SK-N-SH (cell line): Measurements from ENCODE around the gene AOAH. TPM values are rescaled to one million over a fixed set of nuclear protein-coding genes. Genes with fewer than 3 reads are reported as not detected.

Source experiments
- CTCF ChIA-PET: fragments of 300-600, 350-600 bp; formaldehyde crosslinking; extraction: SDS; loops from one replicate; lab custom pipeline; 2021; lab: Yijun Ruan, JAX
- POLR2A ChIA-PET: fragments of 350-600 bp; sonication (Branson Sonifier 250); formaldehyde crosslinking; extraction: SDS; loops from one replicate; lab custom pipeline; 2020; ENCODE audit warnings: antibody characterized with exemption, inconsistent platforms; lab: Yijun Ruan, JAX
- DNase-seq: peaks from one replicate; pipeline ENCODE4 v3.0.0; 2012
- H2AFZ ChIP-seq: fragments of 200-600 bp; sonication (generic); 2 replicates; pipeline ENCODE4 v1.8.1; 2016; ENCODE audit warnings: antibody characterized with exemption, mild to moderate bottlenecking, low read depth
- H3F3A ChIP-seq: fragments of 200-600 bp; sonication (generic); replicated peaks from 2 replicates; pipeline ENCODE3; 2016; ENCODE audit warnings: antibody characterized with exemption, mild to moderate bottlenecking; ENCODE audit not compliant: insufficient read depth
- H3K27ac ChIP-seq, 2 experiments: fragments of 200-500 bp in 1 of 2; fragments of 200-600 bp in 1 of 2; sonication (Bioruptor generic) in 1 of 2; sonication (generic), shearing (Covaris generic) in 1 of 2; 2 replicates each; pipeline versions ENCODE4 v1.5.1 to v1.6.1; 2014 to 2016; ENCODE audit warnings: low read depth in 2 of 2, inconsistent platforms in 1 of 2, low read length in 1 of 2, mild to moderate bottlenecking in 1 of 2, mixed read lengths in 1 of 2
- H3K27me3 ChIP-seq: fragments of 200-600 bp; sonication (generic), shearing (Covaris generic); 2 replicates; pipeline ENCODE4 v1.6.1; 2016; ENCODE audit warnings: mixed run types; ENCODE audit not compliant: insufficient read depth
- H3K36me3 ChIP-seq, 2 experiments: fragments of 200-500 bp in 1 of 2; fragments of 200-600 bp in 1 of 2; sonication (Bioruptor generic) in 1 of 2; sonication (generic) in 1 of 2; replicated peaks in 1 of 2; 2 replicates each; pipeline versions ENCODE3 to v1.5.1; 2014 to 2016; ENCODE audit warnings: low read length in 1 of 2, mild to moderate bottlenecking in 1 of 2; ENCODE audit not compliant: insufficient read depth in 2 of 2, control insufficient read depth in 1 of 2
- H3K4me1 ChIP-seq, 2 experiments: fragments of 200-500 bp in 1 of 2; fragments of 200-600 bp in 1 of 2; sonication (Bioruptor generic) in 1 of 2; sonication (generic), shearing (Covaris generic) in 1 of 2; 2 replicates each; pipeline versions ENCODE4 v1.5.1 to v1.6.1; 2014 to 2016; ENCODE audit warnings: low read depth in 1 of 2, low read length in 1 of 2, mixed run types in 1 of 2; ENCODE audit not compliant: insufficient read depth in 2 of 2, control insufficient read depth in 1 of 2
- H3K4me2 ChIP-seq: fragments of 200-600 bp; sonication (generic), shearing (Covaris generic); 2 replicates; pipeline ENCODE4 v1.6.1; 2017; ENCODE audit warnings: mixed run types
- H3K4me3 ChIP-seq, 2 experiments: fragments of 200-500 bp in 1 of 2; fragments of 200-600 bp in 1 of 2; sonication (Bioruptor generic) in 1 of 2; sonication (generic), shearing (Covaris generic) in 1 of 2; 2 replicates each; pipeline versions ENCODE4 v1.5.1 to v1.8.1; 2014 to 2016; ENCODE audit warnings: low read depth in 2 of 2, inconsistent platforms in 1 of 2, low read length in 1 of 2, mild to moderate bottlenecking in 1 of 2, mixed read lengths in 1 of 2, moderate library complexity in 1 of 2
- H3K79me2 ChIP-seq: fragments of 200-600 bp; sonication (generic); 2 replicates; pipeline ENCODE4 v1.8.1; 2017; ENCODE audit warnings: mild to moderate bottlenecking; ENCODE audit not compliant: insufficient read depth
- H3K9ac ChIP-seq: fragments of 200-600 bp; sonication (generic); 2 replicates; pipeline ENCODE4 v1.6.1; 2017; ENCODE audit warnings: mixed run types
- H3K9me2 ChIP-seq: fragments of 200-600 bp; sonication (generic); 2 replicates; pipeline ENCODE4 v1.6.1; 2017; ENCODE audit warnings: mixed run types
- H3K9me3 ChIP-seq: fragments of 200-600 bp; sonication (generic); 2 replicates; pipeline ENCODE4 v1.6.1; 2017; ENCODE audit warnings: mixed run types, mild to moderate bottlenecking, moderate library complexity
- H4K20me1 ChIP-seq: fragments of 200-600 bp; sonication (generic); 2 replicates; pipeline ENCODE4 v1.6.1; 2017; ENCODE audit warnings: mild to moderate bottlenecking, mixed run types; ENCODE audit not compliant: insufficient read depth
- CHD2 ChIP-seq: fragments of 150-350 bp; IDR thresholded peaks from 2 replicates; pipeline ENCODE4 v1.6.1; 2018; ENCODE audit warnings: low read length; ENCODE audit not compliant: partially characterized antibody
- ELF1 ChIP-seq: IDR thresholded peaks from 2 replicates; pipeline ENCODE4 v1.4.0; 2012
- EZH2phosphoT487 ChIP-seq: fragments of 200-600 bp; sonication (generic); IDR thresholded peaks from 2 replicates; pipeline ENCODE4 v1.6.1; 2017; ENCODE audit warnings: low read depth, mixed run types, mild to moderate bottlenecking, antibody characterized with exemption, moderate library complexity, borderline replicate concordance
- FOXM1 ChIP-seq: IDR thresholded peaks from 2 replicates; pipeline ENCODE4 v1.4.0; 2012; ENCODE audit warnings: low read depth, mild to moderate bottlenecking
- GABPA ChIP-seq: IDR thresholded peaks from 2 replicates; pipeline ENCODE4 v1.4.0; 2012; ENCODE audit warnings: low read depth, mild to moderate bottlenecking
- GATA2 ChIP-seq: sonication (generic); formaldehyde crosslinking; IDR thresholded peaks from 2 replicates; pipeline ENCODE4 v1.5.0; 2020; ENCODE audit warnings: mild to moderate bottlenecking, missing genetic modification reagents
- JUND ChIP-seq: IDR thresholded peaks from 2 replicates; pipeline ENCODE4 v1.4.0; 2012
- MEF2A ChIP-seq: IDR thresholded peaks from 2 replicates; pipeline ENCODE4 v1.4.0; 2012; ENCODE audit warnings: low read depth, borderline replicate concordance
- NFIC ChIP-seq: IDR thresholded peaks from 2 replicates; pipeline ENCODE4 v1.4.0; 2012; ENCODE audit warnings: borderline replicate concordance
- NRF1 ChIP-seq: IDR thresholded peaks from 2 replicates; pipeline ENCODE4 v1.6.1; 2012; ENCODE audit warnings: low read depth, mild to moderate bottlenecking, low read length
- POLR2AphosphoS5 ChIP-seq: IDR thresholded peaks from 2 replicates; pipeline ENCODE4 v1.6.1; 2012; ENCODE audit warnings: low read depth, low read length
- RAD21 ChIP-seq: IDR thresholded peaks from 2 replicates; pipeline ENCODE4 v1.6.1; 2012; ENCODE audit warnings: mild to moderate bottlenecking, low read length
- RCOR1 ChIP-seq: fragments of 150-350 bp; IDR thresholded peaks from 2 replicates; pipeline ENCODE4 v1.6.1; 2017; ENCODE audit warnings: antibody characterized with exemption, low read length
- REST ChIP-seq: IDR thresholded peaks from 2 replicates; pipeline ENCODE4 v1.6.1; 2012; ENCODE audit warnings: mild to moderate bottlenecking, low read depth, low read length, moderate library complexity
- SIN3A ChIP-seq: IDR thresholded peaks from 2 replicates; pipeline ENCODE4 v1.6.1; 2012; ENCODE audit warnings: low read depth, mild to moderate bottlenecking, low read length, moderate library complexity, borderline replicate concordance
- SMC3 ChIP-seq: IDR thresholded peaks from 2 replicates; pipeline ENCODE4 v1.6.1; 2012; ENCODE audit warnings: low read depth, low read length, improper control_type of control experiment
- TAF1 ChIP-seq: IDR thresholded peaks from 2 replicates; pipeline ENCODE4 v1.6.1; 2012; ENCODE audit warnings: low read depth, mild to moderate bottlenecking, low read length, moderate library complexity, borderline replicate concordance
- TCF12 ChIP-seq: IDR thresholded peaks from 2 replicates; pipeline ENCODE4 v1.4.0; 2012
- WGBS: methylation state at CpG from one replicate; pipeline ENCODE4 v1.1.6; 2017; ENCODE audit warnings: low lambda C conversion rate; 5-methylcytosine and 5-hydroxymethylcytosine counted together
- polyA plus RNA-seq, 3 experiments: library from polyadenylated mRNA; depleted of rRNA; stranded (reverse); fragments of >200 nt; gene quantifications; 2 replicates each; pipeline ENCODE4 v1.2.3, GENCODE V29; 2012
- TF ChIP-seq, protein P1 (sequence below): fragments of 150-350 bp; IDR thresholded peaks from 2 replicates; pipeline ENCODE4 v1.6.1; 2017; ENCODE audit warnings: antibody characterized with exemption, low read length, low read depth, borderline replicate concordance
- TF ChIP-seq, protein P2 (sequence below): IDR thresholded peaks from 2 replicates; pipeline ENCODE4 v1.4.0; 2012; ENCODE audit warnings: low read depth, borderline replicate concordance
- TF ChIP-seq, protein P3 (sequence below): fragments of 200-600 bp; sonication (generic); IDR thresholded peaks from 2 replicates; pipeline ENCODE4 v1.6.1; 2017; ENCODE audit warnings: antibody characterized with exemption, mild to moderate bottlenecking, moderate library complexity

Gene AOAH
- polyA plus RNA-seq, 1 of the 3 experiments (the other 2 are of a cell fraction): not detected

- no peak for TF ChIP-seq TAF1
- no peak for TF ChIP-seq RAD21
- TF ChIP-seq SIN3A: no peak
- TF ChIP-seq NRF1: no peak
- no peak for TF ChIP-seq TCF12
- no peak for TF ChIP-seq MEF2A
- no peak for TF ChIP-seq POLR2AphosphoS5
- TF ChIP-seq REST: no peak
- TF ChIP-seq FOXM1: no peak
- TF ChIP-seq GATA2 (CRISPR knock-in tag): no peak
- no peak for TF ChIP-seq CHD2
These were observed 26.2 kb upstream of the AOAH start (continued) for GRCh38 chr7:36750451-36750850.

DNA sequence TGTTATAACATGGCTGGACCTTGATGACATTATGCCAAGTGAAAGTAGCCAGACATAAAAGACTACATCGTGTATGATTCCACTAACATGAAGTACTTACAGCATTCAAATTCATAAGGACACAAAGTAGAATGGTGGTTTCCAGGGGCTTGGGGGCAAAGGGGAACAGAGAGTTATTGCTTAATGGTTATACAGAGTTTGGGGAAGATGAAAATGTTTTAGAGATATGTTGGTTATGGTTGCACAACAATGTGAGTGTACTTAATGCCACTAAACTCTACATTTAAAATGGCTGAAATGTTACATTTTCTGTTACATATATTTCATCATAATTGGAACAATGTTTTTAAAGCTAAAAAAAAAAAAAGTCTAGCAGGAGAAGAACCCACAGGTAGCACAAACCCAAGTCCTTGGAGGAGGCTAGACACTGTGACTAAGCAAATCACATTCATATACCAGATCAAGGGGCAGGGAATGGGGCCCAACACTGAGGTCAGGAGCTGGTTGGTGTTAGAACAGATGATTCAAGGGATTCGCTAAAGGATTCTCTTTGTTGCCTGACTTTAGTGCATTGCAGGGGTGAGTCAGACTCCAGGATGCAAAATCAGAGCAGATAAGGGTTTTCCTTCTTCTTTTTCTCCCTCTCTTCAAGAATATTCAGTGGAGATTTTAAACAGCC is 25.1 kb upstream of the AOAH start:
- H3K4me3 ChIP-seq: no peak overlapping the region
- no peak for DNase-seq
- no peak overlapping the region for H2AFZ ChIP-seq
- H3K9me2 ChIP-seq: no peaks in the 10 kb centered on the region
- no peak overlapping the region for H3K27ac ChIP-seq
- CTCF ChIA-PET: interaction anchor here (0.7 kb wide), 1 partner anchor 20 kb away, joined by 3 read pairs; no protein-coding TSS in a partner anchor
- no peaks in the 10 kb centered on the region for H3K79me2 ChIP-seq
- H3K27me3 ChIP-seq: no peaks in the 10 kb centered on the region
- H3K4me1 ChIP-seq: no peaks in the 10 kb centered on the region
- H3K9ac ChIP-seq: no peak overlapping the region
- no peak overlapping the region for H3K4me2 ChIP-seq
- WGBS: 42% methylated on average over 2 of the region's 2 CpGs
- POLR2A ChIA-PET: no interaction called here
- H3K36me3 ChIP-seq: no peaks in the 10 kb centered on the region
- no peaks in the 10 kb centered on the region for H3F3A ChIP-seq
- no peaks in the 10 kb centered on the region for H4K20me1 ChIP-seq
- no peak for TF ChIP-seq NFIC
- no peak for TF ChIP-seq ELF1
- TF ChIP-seq JUND: no peak
- TF ChIP-seq RAD21: no peak
- no peak for TF ChIP-seq REST
- no peak for TF ChIP-seq RCOR1
- TF ChIP-seq SMC3: no peak
- no peak for TF ChIP-seq GABPA
- no peak for TF ChIP-seq NRF1
- no peak for TF ChIP-seq GATA2 (CRISPR knock-in tag)
- TF ChIP-seq MEF2A: no peak
- TF ChIP-seq EZH2phosphoT487: no peak
- TF ChIP-seq, protein P1, sequence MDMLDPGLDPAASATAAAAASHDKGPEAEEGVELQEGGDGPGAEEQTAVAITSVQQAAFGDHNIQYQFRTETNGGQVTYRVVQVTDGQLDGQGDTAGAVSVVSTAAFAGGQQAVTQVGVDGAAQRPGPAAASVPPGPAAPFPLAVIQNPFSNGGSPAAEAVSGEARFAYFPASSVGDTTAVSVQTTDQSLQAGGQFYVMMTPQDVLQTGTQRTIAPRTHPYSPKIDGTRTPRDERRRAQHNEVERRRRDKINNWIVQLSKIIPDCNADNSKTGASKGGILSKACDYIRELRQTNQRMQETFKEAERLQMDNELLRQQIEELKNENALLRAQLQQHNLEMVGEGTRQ: no peak
- TF ChIP-seq, protein P2, sequence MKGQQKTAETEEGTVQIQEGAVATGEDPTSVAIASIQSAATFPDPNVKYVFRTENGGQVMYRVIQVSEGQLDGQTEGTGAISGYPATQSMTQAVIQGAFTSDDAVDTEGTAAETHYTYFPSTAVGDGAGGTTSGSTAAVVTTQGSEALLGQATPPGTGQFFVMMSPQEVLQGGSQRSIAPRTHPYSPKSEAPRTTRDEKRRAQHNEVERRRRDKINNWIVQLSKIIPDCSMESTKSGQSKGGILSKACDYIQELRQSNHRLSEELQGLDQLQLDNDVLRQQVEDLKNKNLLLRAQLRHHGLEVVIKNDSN: no peak
- TF ChIP-seq, protein P3, sequence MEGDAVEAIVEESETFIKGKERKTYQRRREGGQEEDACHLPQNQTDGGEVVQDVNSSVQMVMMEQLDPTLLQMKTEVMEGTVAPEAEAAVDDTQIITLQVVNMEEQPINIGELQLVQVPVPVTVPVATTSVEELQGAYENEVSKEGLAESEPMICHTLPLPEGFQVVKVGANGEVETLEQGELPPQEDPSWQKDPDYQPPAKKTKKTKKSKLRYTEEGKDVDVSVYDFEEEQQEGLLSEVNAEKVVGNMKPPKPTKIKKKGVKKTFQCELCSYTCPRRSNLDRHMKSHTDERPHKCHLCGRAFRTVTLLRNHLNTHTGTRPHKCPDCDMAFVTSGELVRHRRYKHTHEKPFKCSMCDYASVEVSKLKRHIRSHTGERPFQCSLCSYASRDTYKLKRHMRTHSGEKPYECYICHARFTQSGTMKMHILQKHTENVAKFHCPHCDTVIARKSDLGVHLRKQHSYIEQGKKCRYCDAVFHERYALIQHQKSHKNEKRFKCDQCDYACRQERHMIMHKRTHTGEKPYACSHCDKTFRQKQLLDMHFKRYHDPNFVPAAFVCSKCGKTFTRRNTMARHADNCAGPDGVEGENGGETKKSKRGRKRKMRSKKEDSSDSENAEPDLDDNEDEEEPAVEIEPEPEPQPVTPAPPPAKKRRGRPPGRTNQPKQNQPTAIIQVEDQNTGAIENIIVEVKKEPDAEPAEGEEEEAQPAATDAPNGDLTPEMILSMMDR: no peak
- no peaks in the 10 kb centered on the region for H3K9me3 ChIP-seq
